Measurements from ENCODE around the gene TBC1D14.

The TBC1D14 gene

DNA sequence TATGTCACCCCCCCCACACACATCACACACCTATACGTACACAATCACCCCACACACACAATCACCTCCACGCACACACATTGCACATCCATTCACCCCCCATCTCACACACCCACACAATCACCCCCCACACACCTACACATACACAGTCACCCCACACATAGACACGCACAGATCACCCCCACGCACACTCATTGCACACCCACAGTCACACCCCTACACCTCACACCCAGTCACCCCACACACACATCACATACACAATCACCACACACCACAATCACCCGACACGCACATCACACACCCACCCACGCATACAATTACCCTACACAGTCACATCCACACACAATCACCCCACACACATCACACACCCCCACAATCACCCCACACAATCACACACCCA lies 117.7 kb downstream of the TBC1D14 start:
- no peak overlapping the region for H3K27ac ChIP-seq
- TF ChIP-seq ZFX (IDR thresholded peaks at IDR 0.05) = no peak

DNA sequence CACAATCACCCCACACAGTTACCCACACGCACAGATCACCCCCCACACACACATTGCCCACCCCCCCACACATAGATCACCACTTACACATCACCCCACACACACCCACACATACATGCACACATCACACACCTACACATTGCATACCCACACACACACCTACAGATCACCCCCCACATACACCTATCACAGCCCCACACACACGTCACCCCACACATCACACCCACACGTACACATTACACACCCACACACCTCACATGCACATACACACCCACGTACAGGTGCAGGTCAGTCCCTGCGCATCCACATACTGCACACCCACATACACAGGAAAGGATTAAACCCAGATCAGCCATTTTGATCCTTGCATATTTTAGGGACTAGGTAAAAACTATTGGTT lies 118.3 kb downstream of the TBC1D14 start:
- no peak for TF ChIP-seq ZFX (IDR thresholded peaks at IDR 0.05)
- TF ChIP-seq, protein P1, sequence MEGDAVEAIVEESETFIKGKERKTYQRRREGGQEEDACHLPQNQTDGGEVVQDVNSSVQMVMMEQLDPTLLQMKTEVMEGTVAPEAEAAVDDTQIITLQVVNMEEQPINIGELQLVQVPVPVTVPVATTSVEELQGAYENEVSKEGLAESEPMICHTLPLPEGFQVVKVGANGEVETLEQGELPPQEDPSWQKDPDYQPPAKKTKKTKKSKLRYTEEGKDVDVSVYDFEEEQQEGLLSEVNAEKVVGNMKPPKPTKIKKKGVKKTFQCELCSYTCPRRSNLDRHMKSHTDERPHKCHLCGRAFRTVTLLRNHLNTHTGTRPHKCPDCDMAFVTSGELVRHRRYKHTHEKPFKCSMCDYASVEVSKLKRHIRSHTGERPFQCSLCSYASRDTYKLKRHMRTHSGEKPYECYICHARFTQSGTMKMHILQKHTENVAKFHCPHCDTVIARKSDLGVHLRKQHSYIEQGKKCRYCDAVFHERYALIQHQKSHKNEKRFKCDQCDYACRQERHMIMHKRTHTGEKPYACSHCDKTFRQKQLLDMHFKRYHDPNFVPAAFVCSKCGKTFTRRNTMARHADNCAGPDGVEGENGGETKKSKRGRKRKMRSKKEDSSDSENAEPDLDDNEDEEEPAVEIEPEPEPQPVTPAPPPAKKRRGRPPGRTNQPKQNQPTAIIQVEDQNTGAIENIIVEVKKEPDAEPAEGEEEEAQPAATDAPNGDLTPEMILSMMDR (conservative IDR thresholded peaks at IDR 0.05) = no peak
- H3K27ac ChIP-seq = no peak overlapping the region

DNA sequence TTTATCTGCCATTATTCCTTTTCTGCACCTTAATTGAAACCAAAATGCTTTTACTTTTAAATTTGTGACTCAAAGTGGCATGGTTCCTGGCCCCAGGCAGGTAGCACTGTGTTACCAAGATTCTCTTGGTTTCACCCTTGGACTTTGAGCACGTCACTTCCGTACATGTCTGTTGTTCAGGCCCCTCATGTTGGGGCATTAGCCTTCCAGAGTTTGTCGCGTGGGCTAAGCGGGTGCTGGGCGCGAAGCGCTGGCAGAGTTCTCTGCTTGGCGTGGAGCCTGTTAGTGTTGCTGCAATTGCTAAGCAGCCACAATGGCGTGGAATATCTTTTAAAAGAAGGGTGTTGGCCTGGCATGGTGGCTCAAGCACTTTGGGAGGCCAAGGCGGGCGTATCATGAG lies 119.6 kb downstream of the TBC1D14 start:
- no peak for TF ChIP-seq ZFX (IDR thresholded peaks at IDR 0.05)
- TF ChIP-seq, protein P1 (conservative IDR thresholded peaks at IDR 0.05) = no peak
- no peak overlapping the region for H3K27ac ChIP-seq

DNA sequence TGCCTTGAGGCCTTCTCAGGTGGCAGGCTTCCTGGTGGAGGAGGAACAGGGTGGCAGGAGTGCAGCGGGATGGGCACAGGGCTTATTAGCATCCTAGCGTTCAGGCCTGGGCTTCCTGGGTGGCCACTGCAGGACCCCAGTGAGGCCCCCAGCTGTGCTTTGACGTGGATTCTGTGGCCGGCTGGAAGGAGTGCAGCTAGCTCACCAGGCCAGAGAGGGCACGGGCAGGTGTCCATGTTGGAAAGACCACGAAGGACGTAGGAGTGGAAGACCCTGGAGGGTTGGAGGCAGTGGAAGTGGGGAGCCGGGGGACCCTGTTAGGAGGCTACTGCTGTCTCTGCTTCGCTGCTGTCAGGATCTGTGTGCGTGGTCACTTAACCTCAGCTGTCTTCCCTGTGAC lies 120.3 kb downstream of the TBC1D14 start:
- TF ChIP-seq, protein P1 (conservative IDR thresholded peaks at IDR 0.05) = no peak
- TF ChIP-seq ZFX (IDR thresholded peaks at IDR 0.05) = no peak
- H3K27ac ChIP-seq = no peak overlapping the region

DNA sequence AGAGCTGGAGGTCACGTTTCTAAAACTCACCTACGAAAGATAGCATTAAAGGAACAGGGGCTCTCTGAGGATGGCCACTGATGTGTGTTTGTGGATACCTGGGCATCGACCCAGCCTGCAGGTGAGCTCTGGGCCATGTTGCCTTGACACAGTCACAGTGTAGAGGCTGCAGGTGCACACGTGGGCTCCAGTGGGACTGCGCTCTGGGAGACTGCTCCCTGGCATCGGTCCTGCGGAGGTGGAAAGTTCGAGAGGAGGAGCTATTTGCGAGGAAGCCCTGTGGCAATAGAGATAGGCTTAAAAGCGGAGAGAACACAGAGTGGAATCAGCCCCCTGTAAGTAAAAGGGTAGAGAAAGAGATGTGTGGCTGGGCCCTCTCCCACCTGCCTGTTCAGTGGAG lies 121.2 kb downstream of the TBC1D14 start:
- TF ChIP-seq, protein P1 (conservative IDR thresholded peaks at IDR 0.05) = no peak
- no peak for TF ChIP-seq ZFX (IDR thresholded peaks at IDR 0.05)
- H3K27ac ChIP-seq = no peak overlapping the region

DNA sequence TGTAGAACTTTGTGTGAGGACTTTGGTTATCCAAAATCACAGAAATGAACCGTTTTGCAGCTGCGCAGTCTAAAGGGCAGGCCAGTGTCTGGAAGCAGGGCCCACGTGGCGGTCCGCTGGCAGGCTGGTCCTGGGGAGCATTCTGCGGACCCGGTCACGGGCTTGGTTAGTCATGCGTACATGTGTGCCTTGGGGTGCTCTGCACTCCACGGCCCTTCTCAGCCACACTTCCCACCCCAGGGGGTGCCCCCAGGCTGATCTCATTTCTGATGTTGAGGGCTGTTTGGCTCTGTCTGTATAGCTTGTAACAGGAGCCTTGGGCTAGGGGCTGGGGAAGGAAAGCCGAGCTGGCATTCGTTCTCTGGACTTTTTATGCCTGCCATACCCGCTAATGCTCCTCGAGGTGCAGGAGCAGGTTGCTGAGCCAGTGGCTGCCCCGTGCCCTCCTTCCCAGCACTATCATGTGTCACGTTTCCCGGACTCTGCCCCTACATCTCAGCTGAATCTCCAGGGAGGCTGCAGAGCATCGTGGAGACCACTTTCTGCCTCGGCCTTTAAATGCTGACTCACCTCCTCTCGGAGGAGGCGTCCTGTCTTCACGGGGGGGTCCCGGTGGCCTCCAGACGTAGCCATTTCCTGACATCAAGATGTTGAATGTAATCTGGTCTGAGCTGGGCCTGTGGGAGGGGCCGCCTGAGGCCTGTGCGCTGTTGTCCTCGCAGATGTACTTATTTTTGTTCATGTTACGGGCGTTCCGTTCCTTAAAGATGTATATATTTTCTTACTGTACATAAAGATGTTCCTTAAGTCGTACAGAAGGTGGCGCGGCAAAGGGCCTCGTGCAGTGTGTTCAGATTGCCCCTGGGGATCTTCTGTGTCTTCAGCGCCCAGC lies 122.2 kb downstream of the TBC1D14 start:
- H3K27ac ChIP-seq = no peak overlapping the region
- TF ChIP-seq, protein P1 (conservative IDR thresholded peaks at IDR 0.05) = no peak
- no peak for TF ChIP-seq ZFX (IDR thresholded peaks at IDR 0.05)

DNA sequence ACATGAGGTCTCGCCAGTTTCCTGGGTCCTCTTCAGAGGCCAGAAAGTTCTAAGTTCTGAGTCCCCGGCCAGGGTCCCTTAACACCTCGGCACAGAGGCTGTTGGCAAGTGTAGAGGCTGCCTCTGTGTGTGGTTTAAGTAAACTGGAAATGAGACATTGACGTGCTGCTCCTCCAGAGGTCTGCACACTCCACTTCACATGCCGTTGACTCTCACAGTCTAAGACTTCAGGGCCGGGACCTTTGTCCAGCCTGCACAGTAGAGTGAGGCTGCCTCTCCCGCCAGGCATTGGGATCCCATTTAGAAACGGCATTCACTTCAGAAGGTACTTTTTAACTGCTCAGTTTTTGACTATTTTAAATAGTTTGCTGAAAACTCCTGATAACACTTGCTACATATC lies 123.0 kb downstream of the TBC1D14 start:
- no peak overlapping the region for H3K27ac ChIP-seq
- TF ChIP-seq ZFX (IDR thresholded peaks at IDR 0.05) = no peak
- TF ChIP-seq, protein P1 (conservative IDR thresholded peaks at IDR 0.05) = no peak
